T-helper 9 cell (primary cell): ENCODE measurements around the gene MSH2.
"Not testable (repeated sequence)": the region's sequence is repeated elsewhere in the genome, so short reads cannot be mapped to it uniquely, and the experiment has no call there.

Experiments
- DNase-seq: peaks from one replicate; pipeline ENCODE4 v3.0.0-alpha.2; 2020

Gene MSH2

DNA sequence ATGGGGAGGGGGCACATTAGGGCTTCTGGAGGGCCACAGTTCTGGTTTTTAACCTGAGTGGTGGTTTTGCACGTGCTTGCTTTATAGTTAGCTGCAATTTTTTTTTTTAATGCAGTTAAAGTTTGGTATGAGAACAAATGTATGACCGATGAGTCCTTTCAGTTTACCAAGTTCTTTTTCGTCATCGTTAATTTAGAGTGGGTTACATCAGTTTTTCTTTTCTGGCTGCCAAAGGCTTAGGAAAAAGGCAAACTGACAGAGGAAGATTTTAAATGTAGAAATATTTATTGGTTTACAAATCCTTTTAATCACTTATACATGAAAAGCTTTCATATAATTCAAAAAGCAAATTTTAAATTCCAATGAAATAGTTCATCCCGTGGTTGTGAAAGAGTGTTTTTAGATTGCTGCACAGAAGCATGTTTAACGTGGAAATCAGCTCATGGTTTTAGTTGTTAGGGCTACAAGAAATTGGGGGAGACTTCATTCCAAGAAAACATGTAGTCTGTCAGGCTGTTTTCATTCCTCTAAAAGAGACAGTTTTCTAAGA is 82.9 kb downstream of the MSH2 start:
- DNase-seq: no peak

DNA sequence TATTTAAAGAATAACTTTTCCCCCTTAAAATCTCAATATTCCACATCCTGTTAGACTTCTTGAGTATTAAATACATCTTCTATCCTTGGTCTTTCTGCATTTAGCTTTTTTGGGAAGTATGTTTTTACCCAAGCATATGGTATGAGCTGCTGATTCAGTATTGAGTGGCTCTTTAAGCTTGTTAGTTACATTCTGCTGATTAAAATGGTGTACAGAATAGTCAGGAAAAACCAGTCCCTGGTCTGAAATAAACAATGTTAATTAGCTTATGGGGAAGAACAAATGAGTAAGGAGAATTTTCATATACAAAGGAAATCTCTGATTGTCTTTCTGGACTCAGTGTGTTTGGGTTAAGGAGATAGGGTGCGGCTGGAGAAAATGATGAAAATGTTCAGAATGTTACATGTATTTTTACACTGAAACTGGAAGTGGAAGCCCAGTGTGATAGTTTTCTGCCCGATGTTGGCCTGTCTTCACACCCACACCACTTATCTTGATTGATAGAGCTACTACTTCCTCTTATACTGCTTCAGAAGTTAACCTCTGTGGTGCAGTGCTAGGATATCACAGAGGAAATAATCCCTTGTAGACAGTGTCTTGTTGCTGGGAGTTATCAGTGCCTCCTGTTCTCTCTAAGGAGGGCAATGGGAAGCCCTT is 84.0 kb downstream of the MSH2 start:
- no peak for DNase-seq

DNA sequence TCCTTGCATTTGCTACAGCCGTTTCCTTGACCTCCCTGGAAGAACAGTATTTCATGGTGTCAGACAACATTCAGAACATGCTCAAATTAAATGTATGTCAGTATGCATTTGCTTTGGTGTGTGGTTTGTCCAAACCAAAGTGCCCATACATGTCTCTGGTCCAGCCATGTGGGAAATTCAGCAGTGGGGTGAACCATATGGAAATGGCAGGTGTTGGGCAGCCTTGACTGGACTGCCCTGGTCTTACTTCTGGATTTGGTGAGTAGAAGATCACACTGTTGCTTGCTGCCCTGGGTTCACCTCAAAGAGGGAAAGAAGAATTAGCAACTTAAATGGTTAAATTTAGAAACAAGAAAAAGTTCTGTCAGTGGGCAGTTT is 84.5 kb downstream of the MSH2 start:
- no peak for DNase-seq

DNA sequence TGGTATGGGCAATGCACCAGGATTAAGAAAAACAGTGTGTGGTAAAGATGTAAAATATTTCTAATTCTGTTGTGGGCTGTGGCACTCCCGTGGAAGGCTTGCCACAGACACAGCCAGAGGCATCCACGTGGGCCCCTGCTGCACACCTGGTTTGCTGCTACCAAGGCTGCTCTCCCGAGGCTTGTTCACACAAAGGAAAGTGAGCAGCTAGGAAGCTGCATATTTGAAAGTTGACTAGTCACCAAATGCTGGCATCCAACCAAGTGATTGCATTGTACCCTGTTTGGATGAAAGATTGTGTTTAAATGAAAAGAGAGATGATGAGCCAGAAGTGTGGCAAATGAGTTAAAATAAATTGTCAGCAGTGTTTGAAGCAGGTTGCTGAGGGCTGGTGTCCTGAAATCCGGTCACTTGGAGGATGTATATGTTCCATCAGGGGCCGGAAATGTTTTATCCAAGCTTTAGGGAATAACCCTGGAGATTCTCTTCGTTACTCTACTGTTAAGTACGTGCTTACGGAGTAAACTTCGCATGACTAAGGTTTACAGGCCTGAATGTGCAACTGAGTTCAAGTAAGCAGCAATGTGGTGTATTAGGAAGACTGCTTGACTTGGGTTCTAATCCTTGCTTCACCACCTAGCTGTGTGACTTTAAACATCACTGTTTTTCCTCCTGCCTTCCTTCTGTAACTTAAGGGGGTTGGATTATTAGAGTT is 86.1 kb downstream of the MSH2 start:
- DNase-seq: no peak

DNA sequence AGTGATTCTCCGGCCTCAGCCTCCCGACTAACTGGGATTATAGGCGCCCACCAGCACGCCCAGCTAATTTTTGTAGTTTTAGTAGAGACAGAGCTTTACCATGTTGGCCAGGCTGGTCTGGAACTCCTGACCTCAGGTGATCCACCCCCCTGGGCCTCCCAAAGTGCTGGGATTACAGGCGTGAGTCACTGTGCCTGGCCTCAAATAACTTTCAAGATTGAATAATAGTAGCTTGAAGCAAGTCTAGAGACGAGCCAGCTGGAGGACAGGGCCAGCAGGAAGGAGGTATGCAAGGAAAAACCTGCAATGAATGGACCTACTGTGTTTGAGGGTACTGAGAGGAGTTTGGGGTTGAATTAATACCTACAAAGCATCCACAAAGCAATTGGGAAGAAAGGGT is 87.5 kb downstream of the MSH2 start:
- no peak for DNase-seq

DNA sequence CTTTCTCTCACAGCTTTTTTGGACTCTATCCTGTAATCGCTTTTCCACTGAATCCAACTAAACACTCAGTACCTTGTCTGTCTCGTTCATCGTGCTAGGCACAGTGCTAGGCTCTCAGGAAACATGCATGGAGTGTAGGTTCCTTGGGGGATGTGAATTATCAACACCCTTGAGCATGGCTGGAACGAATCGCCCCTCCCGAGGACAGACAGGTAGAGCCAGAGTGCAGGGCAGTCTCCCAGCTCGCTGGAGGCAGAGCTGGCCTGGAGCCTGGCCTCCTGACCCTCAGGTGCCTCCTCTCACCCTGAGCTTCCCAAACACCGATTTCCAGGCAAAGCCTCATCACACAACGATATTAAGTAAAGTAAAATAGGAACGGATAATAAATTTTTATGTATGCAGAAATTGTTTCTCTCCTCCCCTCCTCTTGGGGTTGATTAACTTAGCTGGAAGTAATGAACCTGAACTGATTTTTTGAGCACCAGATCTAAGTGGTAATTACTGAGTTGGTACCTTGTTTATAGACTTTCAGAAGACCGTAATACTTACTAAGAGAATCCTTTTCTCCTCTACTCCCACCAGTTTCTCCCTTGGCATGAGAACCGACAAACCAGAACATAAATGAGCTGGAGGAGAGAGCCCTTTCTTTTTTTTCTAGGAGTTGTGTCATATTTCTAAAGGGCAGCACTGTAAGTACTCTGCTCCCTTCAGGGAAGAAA is 90.5 kb downstream of the MSH2 start:
- no peak for DNase-seq

DNA sequence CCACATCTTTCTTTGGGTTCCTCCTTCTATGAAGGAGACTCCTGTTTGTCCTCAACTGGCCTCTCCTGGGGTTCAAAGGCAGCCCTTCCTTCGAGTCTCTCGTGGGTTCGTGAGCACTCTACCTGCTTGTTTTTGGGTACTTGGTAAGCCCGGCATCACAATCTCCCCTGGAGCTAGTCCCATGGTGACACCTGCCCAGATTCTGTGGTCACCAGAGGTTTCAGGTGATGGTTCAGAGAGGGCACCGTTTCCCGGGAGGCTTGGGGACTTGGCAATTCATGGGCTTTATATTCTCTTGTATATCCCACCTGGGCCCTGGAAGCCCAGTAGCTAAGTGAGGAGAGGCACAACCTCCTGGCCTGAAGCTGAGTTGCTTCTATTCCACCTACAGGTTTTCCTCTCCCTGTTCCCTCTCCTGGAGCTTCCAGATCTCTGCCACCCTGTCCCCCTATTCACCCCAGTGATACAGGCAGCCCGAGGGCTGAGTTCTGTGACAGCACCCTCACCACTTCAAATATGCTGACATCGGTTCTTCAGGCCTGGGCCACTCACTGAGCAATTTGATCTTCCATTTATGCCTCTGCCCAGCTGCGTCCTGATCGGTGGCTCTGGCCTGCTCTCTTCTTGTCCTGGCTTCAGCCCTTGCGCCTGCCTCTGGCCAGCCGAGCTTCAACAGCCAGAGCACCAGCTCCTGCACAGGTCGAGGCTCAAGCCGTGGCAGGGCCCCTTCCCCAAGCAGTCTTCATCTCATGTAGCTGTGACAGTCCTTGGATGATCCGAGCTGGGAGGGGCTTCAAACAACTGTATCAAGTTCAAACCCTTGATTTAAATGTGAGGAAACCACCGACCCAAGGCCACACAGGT is 91.5 kb downstream of the MSH2 start:
- DNase-seq: no peak

DNA sequence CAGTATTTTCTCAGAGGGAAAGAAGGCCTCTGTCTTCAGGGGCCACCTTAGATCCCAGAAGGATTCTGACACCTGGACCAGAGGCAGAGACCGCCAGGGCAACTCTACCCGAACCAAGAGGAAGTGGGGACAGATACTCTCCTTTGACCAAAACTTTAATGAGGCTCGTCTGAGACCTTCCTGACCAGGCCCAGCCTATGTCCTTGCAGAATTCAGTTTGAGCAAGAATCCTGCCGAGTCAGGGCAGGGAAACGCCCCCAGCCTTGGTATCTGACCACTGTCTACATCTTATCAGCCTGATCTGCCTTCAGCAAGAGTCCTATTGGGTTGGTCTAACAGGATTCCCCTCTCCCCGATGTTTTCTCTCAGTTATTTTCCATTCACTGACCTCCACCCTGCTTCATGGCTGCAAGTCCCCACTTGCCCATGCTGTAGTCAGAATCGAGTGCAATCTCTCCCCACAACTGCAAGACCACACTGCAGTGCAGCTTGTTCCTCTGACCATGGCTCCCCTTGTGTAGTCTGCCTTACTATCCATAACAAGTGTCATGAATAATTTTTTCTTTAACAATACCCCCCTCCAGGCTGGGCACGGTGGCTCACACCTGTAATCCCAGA is 95.0 kb downstream of the MSH2 start:
- no peak for DNase-seq

DNA sequence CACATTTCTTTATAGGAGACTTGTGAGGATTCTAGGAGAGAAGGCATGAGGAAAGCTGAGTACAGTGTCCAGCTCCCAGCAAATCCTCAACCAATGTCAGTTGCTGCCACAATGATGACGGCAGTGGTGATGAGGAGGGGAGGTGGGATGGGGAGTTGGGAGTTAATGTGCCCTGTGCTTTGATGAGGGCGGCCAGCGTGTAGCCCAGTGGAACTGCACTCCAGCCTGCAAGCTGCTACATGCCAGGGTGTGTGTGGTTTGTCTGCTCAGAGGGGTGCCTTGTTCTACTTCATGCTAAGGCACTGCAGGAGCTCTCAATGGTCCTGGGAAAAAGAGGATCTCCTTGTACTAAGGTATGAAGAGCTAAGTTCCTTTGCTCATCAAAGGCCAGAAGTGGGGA is 96.1 kb downstream of the MSH2 start:
- DNase-seq: no peak

DNA sequence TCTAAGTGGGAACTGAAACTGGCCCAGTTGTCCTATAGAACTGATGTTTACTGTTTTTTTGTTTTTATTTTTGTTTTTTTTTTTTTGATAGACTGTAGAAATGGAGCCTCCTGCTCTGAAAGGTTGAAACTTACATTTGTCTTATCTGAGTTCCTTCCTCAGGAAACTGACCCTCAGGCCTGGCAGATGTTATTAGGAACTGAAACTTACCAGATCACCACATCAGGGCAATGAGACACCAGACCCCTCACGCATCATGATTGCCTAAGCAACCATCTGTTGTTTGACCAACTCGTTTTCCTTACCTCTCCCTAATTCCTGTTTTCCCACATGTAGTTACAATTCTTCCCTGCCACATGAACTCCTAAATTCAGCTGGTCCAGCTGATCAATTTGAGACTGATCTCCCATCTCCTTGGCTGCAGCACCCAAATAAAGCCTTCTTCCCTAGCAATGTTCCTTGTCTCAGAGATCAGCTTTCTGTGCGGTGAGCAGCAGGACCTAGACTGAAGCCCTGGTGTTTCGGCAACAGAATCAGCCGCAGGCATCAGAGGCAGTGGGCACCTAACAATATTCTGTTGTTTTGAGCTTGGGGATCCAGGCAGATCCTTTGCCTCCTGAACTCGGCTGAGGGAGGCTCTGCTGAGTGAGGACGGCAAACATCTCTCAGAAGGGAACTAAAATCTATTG is 96.8 kb downstream of the MSH2 start:
- DNase-seq: no peak

DNA sequence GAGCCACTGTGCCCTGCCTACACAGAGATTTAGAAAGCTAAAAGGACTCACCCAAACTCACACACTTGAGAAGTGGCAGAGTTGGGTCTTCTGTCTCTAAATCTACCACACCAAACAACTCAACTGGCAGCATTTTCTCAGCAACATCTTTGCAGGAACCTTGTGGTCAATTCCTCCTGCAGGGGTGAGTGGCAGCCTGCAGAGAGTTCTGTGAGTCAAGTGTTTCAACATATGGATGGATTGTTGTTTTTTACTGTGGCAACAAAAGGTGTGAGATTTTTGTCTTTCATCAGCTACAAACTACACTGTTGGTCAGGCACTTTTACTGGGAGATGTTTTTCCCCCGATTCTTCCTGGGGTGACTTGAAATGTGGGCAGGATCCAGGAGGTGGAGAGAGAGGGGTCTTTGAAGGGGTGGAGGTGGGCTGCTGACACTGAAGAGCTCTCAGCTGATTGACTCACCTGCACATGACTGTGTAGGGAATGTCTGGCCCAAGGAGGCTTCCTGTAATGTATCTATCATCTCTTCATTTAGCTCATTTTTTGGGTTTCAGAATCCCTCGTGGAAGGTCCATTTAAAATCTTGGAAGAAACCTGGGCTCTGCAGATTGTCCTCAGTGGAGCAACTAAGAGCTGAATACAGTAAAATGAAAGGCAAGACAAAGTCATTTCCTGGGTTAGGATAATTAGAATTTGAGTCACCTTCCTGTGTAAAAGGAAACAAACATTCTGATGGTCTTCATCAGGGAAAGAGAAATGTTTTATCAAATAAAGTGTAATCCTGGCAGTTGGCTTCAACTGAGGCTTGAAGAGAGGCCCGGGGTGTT is 98.6 kb downstream of the MSH2 start:
- no peak for DNase-seq

DNA sequence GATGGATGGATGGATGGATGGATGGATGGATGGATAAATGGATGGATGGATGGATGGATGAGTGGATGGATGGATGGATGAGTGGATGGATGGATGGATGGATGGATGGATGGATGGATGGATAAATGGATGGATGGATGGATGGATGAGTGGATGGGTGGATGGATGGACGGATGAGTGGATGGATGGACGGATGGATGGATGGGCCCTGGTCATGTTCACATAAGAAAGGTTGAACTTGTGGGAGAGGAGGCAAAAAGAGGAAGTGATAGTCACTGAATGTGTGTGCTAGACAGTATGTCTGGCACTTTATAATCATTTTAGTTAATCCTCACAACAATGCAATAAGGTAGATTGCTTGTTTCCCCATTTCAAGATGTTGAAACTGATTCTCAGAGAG is 99.5 kb downstream of the MSH2 start:
- not testable (repeated sequence) for DNase-seq

DNA sequence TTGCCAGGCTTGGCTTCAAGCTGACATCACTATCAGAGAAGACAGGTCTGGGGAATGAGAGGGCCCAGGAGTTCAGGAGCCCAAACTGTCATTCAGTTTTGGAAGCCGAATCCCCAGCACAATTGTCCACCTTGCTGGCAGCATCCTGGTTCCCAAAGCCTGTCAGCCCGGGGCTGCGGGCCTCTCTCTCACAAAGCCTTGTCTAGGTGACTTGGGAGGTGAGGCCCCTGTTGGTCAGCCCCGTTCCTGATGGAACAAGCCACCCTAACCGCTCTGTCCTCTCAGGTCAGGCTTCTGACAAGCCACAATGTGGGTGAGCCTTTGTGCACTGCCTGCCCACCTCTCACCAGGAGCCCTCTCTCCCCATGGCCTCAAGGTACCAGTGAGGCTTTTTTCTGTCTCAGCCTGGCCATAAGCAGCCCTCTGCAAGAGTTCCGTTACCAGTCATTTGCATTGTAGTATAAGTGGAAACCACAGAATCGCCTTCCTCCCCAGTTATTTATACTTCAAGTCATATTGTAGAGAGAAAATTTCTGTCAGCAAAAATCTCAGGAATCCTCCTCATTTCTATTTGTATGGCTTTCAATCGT is 100.6 kb downstream of the MSH2 start:
- no peak for DNase-seq

DNA sequence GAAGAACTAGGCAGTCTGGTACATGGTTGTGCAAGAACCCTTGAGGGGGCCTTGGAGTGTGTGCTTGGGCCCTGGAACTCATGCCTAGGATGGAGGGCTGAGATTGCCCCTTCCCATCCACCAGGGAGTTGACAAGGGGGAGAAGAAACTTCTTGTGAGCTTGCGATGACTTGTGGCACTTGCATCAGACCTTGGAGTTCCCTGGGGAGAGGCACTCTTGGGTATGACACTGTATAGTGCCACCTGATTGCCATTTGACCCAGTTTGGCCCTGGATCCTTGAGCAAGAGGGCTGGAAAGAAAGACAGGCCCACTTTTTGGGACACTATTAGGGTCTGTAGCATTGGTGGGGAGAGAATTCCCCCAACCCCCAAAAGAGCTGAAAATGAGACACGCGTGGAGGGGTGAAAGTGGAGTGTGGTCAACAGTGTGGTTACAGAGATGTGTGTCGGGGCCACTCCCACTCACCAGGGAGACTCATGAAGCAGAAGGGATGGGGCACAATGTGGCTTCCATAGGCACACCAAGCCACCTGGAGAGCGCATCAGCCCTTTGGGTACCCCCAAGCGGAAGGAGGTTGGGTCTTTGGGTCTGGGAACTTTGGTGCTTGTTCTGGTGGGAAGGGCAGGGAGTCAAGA is 101.3 kb downstream of the MSH2 start:
- DNase-seq: no peak

DNA sequence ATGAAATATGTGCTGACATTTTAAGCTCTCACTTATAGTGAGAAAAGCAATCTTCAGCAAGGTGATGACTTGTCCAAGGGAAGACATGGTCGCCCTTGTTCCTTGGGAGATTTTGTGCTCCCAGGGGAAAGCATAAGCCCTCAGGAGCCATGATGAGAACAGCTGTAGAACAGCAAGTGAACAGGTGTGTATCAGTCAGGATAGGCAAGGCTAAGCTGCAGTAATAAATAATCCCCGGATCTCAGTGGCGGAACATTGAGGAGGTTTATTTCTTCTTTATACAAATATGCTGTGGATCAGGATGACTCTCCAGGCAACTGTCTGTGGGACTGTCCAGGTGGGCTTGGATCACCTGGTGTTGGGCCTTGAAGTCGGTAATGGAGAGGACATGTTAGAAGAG is 103.1 kb downstream of the MSH2 start:
- DNase-seq: no peak

DNA sequence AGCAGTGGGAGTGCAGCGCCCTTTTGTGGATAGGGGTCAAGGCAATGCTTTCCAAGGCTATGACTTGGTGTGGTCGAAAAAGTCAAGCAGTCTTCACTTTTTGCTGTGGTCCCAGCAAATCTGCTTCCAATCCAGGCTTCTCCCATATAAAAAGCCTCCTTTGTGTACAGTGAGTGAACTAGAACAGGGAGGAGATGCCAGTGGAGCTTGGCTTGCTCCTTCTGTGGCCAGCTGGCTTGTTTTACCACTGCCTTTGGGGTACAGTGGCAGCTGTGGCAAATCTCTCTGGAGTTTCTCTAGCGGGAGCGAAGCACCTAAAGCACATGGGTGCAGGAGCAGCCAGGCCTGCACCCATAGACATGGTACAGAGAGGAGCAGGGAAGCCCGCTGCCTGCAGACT is 103.5 kb downstream of the MSH2 start:
- no peak for DNase-seq

DNA sequence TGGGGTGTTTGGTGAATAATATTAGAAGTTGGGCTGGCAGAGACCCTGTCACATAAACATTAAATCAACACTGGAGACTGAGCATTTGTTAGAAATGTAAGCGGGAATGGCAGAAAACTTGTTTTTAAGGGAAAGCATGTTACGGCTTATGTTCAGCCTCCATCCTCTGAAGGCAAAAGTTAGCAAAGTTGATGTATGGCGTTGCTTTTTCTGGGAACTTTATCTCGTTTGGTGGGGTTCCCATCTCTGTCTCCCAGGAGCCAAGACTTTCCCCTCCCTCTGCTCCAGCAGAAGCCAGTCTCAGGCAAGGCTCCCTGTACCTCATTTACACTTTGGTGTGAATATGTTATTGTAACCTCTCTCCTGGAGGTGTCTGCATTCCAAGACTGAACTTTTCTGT is 105.1 kb downstream of the MSH2 start:
- DNase-seq: no peak

DNA sequence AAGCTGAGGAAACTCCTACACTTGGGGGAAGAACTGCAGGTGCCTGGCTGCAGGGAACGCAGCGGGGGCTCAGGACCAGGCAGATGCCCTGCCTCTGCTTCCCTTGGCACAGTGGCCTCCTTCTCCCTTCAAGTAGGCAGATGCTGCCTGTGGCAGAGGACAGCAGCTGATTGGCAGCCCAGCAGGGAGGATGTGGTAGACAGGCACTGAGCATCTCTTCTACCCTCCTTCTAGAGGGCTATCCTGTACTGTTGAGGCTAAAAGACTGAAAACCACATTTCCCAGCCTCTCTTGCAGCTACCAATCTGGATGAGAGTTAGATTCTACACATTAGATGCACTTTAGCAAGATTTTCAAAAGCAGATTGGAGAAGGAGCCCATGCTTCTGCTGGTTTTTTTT is 105.7 kb downstream of the MSH2 start:
- no peak for DNase-seq

DNA sequence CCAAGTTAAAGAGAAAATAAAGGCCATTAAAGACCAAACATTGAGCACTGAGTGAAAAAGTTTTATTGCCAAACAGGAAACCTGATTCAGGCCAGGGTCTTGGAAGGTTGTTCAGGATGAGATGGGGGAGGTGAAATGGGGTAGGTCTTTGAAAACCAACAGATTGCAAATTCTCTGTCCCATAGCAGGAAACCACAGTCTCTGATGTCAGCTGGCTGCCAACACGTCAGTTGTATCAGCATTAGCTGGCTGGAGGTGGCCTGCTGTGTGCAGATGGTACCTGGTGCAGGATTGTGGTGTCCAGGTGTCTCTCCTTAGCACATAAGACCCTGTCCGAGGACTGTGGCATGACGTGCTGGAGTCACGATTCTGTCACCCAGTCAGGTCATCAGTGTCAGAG is 106.3 kb downstream of the MSH2 start:
- no peak for DNase-seq

DNA sequence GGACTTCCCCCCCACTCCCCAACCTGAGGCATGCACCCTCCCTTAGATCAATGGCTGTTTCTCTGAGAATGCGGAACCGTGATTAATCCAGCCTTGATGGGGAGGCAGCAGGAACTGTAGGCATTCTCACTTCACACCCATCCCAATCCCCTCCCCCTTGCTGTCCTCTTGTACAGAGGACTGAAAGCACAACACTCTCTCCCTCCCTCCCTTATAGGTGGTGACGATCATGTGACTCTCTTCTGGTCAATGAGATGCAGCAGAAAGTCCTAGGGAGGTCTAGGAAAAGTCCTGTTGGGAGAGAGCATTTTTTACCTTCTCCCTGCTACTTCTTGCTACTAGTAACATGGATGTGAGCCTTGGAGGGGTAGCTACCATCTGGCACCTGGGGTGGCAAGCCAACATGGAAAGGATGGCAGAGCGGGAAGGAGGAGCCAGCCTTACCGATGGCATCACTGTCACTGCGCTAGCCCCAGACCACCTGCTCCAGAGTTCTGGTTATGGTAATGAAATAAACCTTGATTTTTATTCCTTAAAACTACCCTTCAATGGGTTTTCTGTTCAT is 106.9 kb downstream of the MSH2 start:
- no peak for DNase-seq
